GM10248 (cell line): Measurements from ENCODE around the gene HOXA7.

Experiments used
- CTCF ChIA-PET: fragments of 300-600 bp; sonication (Branson Sonifier 250); formaldehyde crosslinking; extraction: SDS; loops from one replicate; lab custom pipeline; 2021; ENCODE audit warnings: antibody characterized with exemption; lab: Yijun Ruan, JAX
- POLR2A ChIA-PET: fragments of 350-650 bp; sonication (Branson Sonifier 250); formaldehyde crosslinking; extraction: SDS; loops from one replicate; lab custom pipeline; 2020; ENCODE audit warnings: antibody characterized with exemption; lab: Yijun Ruan, JAX
- DNase-seq: peaks from one replicate; pipeline ENCODE4 v3.0.0; 2012; ENCODE audit errors: extremely low spot score
- TF ChIP-seq, protein P1 (sequence below): IDR thresholded peaks from 2 replicates; pipeline ENCODE4 v1.5.1; 2012; ENCODE audit warnings: mild to moderate bottlenecking, low read depth; ENCODE audit errors: extremely low read depth, missing control alignments, control extremely low read depth

Gene HOXA7

DNA sequence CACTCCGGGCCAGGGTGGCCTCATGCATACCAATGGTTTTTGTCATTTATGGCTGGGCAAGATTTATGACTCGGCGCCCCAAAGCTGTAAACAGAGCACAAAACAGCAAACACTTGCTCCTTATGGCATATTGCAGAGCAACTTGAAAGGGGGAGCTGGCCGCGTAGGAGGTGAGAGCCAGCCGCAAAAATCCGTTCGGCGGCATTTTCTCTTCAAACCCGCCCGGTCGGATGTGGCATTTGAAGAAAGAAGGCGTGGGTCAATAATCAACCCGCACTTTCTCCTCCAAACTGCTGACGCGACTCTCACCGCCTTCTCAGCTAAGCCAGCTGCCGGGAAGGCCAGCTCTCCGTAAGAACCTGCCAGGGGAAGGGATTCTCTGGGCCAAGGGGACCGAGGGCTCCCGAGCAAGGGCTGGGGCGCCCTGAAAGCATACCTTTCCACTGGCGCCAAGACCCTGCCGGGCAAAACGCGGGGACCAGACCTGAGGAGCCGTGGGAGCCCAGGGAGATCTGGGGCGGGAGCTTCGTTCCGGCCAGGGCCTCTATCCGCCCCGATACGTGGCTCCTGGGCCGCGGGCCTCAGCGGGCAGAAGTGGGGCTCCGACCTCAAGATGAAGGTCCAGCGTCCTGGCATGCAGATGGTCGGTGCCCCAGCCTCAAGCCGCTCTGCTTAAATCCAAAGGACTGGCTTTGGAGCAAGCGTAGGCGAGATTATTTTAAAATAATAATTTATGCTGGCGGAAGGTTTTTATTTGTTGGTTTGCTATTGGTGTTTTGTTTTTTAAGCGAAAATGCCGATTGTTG is 41.1 kb downstream of the HOXA7 start:
- POLR2A ChIA-PET = no interaction called here
- DNase-seq = no peak

DNA sequence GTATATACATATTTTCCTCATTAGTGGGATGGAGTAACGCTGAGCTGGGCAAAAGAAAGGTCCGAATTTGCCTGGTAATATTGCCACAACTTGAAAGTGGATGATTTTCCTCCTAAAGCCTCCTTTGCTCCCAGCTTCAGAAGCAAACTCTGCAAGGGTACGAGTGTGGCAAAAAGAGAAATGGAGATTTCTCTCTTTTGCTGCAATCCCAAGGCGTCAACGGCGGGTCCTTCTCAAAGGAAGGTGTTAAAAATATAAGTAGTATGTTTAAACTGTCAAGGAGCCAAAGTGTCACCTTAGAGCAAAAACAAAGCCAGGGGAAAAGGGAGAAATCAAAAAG is 41.6 kb downstream of the HOXA7 start:
- CTCF ChIA-PET = no interaction called here
- POLR2A ChIA-PET = no interaction called here
- TF ChIP-seq, protein P1, sequence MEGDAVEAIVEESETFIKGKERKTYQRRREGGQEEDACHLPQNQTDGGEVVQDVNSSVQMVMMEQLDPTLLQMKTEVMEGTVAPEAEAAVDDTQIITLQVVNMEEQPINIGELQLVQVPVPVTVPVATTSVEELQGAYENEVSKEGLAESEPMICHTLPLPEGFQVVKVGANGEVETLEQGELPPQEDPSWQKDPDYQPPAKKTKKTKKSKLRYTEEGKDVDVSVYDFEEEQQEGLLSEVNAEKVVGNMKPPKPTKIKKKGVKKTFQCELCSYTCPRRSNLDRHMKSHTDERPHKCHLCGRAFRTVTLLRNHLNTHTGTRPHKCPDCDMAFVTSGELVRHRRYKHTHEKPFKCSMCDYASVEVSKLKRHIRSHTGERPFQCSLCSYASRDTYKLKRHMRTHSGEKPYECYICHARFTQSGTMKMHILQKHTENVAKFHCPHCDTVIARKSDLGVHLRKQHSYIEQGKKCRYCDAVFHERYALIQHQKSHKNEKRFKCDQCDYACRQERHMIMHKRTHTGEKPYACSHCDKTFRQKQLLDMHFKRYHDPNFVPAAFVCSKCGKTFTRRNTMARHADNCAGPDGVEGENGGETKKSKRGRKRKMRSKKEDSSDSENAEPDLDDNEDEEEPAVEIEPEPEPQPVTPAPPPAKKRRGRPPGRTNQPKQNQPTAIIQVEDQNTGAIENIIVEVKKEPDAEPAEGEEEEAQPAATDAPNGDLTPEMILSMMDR = no peak
- DNase-seq = no peak

More for the DNA sequence above, 41.1 kb downstream of the HOXA7 start:
- TF ChIP-seq, protein P1 = no peak
- CTCF ChIA-PET = no interaction called here

DNA sequence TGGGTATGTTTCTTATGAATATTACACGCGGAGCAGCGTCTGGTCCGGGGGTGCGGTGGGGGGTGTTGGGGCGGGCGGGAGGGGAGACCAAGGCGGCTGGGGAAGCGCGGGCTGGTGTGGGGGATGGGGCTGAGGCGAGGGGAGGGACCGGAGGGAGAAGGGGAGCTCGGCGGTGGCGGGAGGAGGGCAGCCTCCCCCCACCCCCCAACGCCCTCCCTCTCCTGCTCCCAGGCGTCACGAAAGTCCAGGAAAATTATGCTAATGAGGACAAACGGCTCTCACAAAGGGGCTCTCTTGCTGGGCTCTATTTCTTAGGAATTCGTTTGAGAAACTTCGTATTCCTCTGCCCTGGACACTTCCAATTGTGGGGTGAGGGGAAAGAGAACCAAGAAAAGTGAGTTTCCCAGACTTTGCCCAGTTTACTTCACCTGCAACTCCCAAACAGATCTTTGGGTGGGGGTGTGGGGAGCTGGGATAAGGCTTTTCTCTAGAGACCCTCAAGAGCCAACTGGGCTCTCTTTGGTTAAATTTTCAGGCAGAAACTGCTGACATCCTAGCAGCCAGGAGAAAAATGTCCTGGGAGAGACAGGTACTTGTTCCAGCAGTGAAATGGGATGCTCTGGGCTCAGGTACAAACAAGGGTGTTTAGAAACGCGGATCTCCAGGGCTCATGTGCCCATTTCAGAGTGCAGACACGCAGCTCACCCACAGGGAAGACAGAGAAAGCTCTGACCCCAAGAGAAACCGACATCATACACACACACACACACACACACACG is 42.3 kb downstream of the HOXA7 start:
- DNase-seq = no peak
- ChIA-PET POLR2A (no interaction called here), CTCF (no interaction called here)
- TF ChIP-seq, protein P1 = no peak

DNA sequence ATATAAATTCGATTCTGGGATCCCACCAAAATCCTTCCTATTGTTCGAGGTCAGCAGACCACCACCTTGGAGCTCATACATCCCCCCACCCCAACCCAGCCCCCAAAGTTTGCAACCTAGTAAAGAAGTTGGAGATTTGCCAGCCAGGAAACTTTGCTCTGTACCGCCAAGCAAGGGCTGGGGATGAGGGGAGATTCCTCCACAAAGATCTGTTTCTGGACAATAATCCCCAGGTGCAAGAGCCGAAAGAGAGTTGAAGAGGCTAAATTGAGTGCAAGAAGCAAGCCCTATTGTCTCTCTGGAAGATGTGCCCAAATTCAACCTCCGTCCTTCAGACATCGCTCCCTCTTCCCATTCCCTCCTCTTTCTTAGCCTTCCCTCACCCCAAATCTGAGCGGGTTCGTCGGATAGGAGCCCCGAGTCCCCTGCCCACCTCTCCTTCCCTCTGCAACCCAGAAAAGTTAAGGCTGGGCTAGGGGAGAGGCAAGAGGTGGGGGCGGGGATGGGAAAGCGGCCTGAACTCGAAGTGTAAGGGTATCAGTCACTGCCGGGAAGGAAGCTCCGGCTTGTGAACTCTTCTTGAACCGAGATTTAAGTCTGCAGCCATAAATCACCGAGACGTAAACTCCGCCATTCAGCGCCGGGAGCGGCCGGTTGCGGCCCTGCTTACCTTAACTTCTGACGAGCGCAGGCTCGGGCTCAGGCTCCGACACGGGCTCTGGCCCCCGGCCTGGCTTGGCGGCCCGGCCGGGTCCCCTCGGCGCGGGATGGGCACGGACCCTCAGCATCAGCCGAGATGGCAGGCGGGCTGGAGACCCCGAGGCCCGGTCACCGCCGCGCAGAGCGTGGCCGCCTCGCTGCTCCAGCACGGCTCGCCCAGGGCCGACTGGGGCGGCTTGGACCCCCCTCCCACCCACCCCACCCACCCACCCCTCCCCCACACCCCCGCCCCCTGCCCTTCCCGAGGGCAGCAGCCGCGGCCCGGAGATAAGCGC is 43.2 kb downstream of the HOXA7 start:
- POLR2A ChIA-PET = no interaction called here
- no peak for DNase-seq

DNA sequence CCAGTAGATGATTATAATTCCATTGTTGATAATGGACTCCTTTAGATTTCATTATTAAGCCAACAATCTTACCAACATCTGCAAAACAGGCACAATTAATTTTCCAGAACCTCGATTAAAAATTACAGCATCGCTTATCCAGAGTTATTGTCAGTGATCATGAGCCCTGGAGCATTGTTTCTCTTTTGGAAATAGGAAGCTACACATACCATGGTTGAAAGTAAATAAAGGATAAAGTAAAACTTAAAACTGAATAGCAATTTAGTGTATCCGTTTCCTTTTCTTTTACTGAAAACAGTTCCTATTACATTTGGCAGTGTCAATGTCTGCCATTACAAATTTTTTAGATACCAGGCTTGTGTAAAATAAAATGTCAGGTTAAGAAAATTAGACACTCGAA is 44.1 kb downstream of the HOXA7 start:
- ChIA-PET POLR2A (no interaction called here), CTCF (no interaction called here)
- TF ChIP-seq, protein P1 = no peak
- no peak for DNase-seq

More for the DNA sequence above, 43.2 kb downstream of the HOXA7 start:
- TF ChIP-seq, protein P1 = no peak
- CTCF ChIA-PET = no interaction called here

DNA sequence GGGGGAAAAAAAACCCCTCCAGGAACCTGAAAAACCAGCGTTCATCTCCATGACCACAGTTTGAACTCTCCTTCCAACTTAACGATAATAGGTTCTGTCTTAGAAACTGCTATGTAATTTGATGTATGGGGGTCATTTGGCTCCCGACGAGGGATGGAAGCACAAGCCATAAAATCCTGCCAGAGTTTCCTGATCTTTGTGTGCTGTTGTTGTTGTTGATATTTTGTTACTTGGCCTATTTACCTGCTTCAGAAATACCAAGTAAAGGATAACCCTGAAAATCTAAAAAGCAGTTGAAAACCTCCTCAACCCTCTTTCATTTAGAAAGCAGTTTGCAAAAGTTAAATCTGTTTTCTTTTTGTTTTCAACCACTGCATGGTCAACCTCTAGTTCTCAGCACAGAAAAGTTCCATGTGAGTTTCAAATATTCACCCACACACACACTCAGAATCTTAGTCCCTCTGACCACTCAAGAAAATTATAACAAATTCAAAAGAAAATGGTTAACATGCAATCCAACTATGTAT is 44.7 kb downstream of the HOXA7 start:
- TF ChIP-seq, protein P1 = no peak
- ChIA-PET POLR2A (no interaction called here), CTCF (no interaction called here)
- no peak for DNase-seq
